ENCODE measurements around the gene GFOD1.

GFOD1 gene

GRCh38 chr6:13315896-13316295 is 171.5 kb downstream of the GFOD1 start:
- peaks cover 36% of the 10 kb centered on the region for H3K36me3 ChIP-seq (ENCODE audit: control insufficient read depth, insufficient read depth, low read length)
- H3K27me3 ChIP-seq (ENCODE audit: control insufficient read depth, insufficient read depth, low read length): no peaks in the 10 kb centered on the region

GRCh38 chr6:13314806-13315205 is 172.6 kb downstream of the GFOD1 start:
- Histone ChIP-seq H3K27me3 (ENCODE audit: control insufficient read depth, insufficient read depth, low read length) (no peaks in the 10 kb centered on the region), H3K9me3 (ENCODE audit: control insufficient read depth, insufficient read depth, low read length) (no peaks in the 10 kb centered on the region), H3K36me3 (ENCODE audit: control insufficient read depth, insufficient read depth, low read length) (peaks cover 26% of the 10 kb centered on the region), H3K9ac (ENCODE audit: low read depth, low read length) (no peak overlapping the region), H3K4me3 (ENCODE audit: low read depth, low read length) (no peak overlapping the region), H3K4me1 (ENCODE audit: control insufficient read depth, insufficient read depth, low read length) (no peaks in the 10 kb centered on the region)

More at GRCh38 chr6:13315896-13316295, 171.5 kb downstream of the GFOD1 start:
- H3K4me3 ChIP-seq (ENCODE audit: low read depth, low read length): no peak overlapping the region
- no peak overlapping the region for H3K9ac ChIP-seq (ENCODE audit: low read depth, low read length)
- no peaks in the 10 kb centered on the region for H3K4me1 ChIP-seq (ENCODE audit: control insufficient read depth, insufficient read depth, low read length)
- no peaks in the 10 kb centered on the region for H3K9me3 ChIP-seq (ENCODE audit: control insufficient read depth, insufficient read depth, low read length)

- Histone ChIP-seq H3K36me3 (ENCODE audit: control insufficient read depth, insufficient read depth, low read length) (peaks cover 24% of the 10 kb centered on the region), H3K4me3 (ENCODE audit: low read depth, low read length) (no peak overlapping the region), H3K9me3 (ENCODE audit: control insufficient read depth, insufficient read depth, low read length) (no peaks in the 10 kb centered on the region), H3K9ac (ENCODE audit: low read depth, low read length) (no peak overlapping the region), H3K4me1 (ENCODE audit: control insufficient read depth, insufficient read depth, low read length) (no peaks in the 10 kb centered on the region), H3K27me3 (ENCODE audit: control insufficient read depth, insufficient read depth, low read length) (no peaks in the 10 kb centered on the region)
Measured at GRCh38 chr6:13311155-13311554, 176.2 kb downstream of the GFOD1 start.

GRCh38 chr6:13308332-13308731 is 179.1 kb downstream of the GFOD1 start:
- Histone ChIP-seq H3K27me3 (ENCODE audit: control insufficient read depth, insufficient read depth, low read length) (no peaks in the 10 kb centered on the region), H3K4me3 (ENCODE audit: low read depth, low read length) (no peak overlapping the region), H3K9me3 (ENCODE audit: control insufficient read depth, insufficient read depth, low read length) (no peaks in the 10 kb centered on the region), H3K9ac (ENCODE audit: low read depth, low read length) (no peak overlapping the region), H3K4me1 (ENCODE audit: control insufficient read depth, insufficient read depth, low read length) (peaks cover 2% of the 10 kb centered on the region), H3K36me3 (ENCODE audit: control insufficient read depth, insufficient read depth, low read length) (peaks cover 20% of the 10 kb centered on the region)

Data from iPS-15b (cell line).